Activated T-helper 1 cell treated with anti-CD3 and anti-CD28 coated beads, Interleukin-2, amount 50 U/mL, for 16 hours (primary cell): Measurements from ENCODE around the gene XYLB.
"Not testable (repeated sequence)": the region's sequence is repeated elsewhere in the genome, so short reads cannot be mapped to it uniquely, and the experiment has no call there.

Experiments
- DNase-seq, 2 donors: peaks; one replicate each; pipeline ENCODE4 v3.0.0-alpha.2; 2020; ENCODE audit warnings: low read depth in 1 of 2, low spot score in 1 of 2

The XYLB gene

DNA sequence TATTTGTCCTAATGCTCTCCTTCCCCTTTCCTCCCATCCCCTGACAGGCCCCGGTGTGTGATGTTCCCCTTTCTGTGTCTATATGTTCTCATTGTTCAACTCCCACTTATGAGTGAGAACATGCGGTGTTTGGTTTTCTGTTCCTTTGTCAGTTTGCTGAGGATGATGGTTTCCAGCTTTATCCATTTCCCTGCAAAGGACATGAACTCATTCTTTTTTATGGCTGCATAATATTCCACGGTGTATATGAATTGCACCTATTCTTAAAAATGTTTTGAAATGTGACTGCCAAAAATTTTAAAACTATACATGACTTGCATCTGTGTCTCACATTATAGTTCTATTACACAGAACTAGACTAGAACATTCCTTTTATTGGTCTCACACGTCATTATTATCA, 25.9 kb upstream of the XYLB start:
- DNase-seq = not testable (repeated sequence)

DNA sequence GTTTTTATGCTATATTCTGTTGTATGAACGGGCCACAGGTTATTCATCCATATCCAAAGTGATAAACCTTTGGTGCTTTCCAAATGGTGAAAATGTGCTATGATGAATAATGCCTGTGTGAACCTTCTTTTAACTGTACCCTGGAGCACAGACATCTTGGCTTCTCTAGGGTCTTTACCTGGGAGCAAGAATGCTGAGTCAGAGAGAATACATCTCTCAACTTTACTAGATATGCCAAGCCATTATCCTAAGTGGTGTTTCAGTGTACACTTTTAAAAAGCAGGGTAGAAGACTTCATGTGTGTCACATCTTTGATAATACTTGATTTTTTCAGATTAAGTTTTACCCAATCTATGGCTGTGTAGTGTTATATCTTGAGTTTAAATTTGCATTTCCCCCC, 23.5 kb upstream of the XYLB start:
- no peak for DNase-seq

- DNase-seq = no peak
Measured at GRCh38 chr3:38325256-38325655, 21.3 kb upstream of the XYLB start.

- DNase-seq = no peak
Measured at GRCh38 chr3:38327335-38328009, 19.1 kb upstream of the XYLB start.

- DNase-seq = no peak
Measured at GRCh38 chr3:38331257-38332022, 15.1 kb upstream of the XYLB start.

DNA sequence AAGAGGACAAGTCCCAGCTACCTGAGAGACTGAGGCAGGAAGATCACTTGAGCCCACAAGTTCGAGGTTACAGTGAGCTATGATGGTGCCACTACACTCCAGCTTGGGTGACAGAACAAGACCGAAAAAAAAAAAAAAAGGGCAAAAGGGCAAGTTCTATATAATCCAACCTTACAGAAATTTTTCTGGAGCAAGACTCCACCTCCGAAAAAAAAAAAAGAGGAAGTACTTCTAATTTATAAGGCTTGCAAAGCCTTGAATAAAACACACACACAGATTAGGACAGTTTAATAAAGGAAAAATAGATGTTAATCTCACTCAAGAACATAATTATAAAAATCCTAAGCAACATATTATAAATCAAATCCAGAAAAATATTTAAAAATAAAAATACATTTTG, 14.4 kb upstream of the XYLB start:
- DNase-seq = no peak

- no peak for DNase-seq
Measured at GRCh38 chr3:38334142-38335055, 12.2 kb upstream of the XYLB start.

GRCh38 chr3:38335263-38335662, 11.3 kb upstream of the XYLB start:
- DNase-seq = no peak

GRCh38 chr3:38337703-38338102, 8.9 kb upstream of the XYLB start:
- DNase-seq = no peak

- DNase-seq = no peak
Measured at GRCh38 chr3:38343797-38344594, 2.6 kb upstream of the XYLB start.

GRCh38 chr3:38345879-38346586, 552 bp upstream of the XYLB start:
- DNase-seq = no peak

GRCh38 chr3:38347421-38348200, 1.0 kb downstream of the XYLB start:
- DNase-seq = no peak

GRCh38 chr3:38348903-38349302, 2.3 kb downstream of the XYLB start:
- DNase-seq = no peak

DNA sequence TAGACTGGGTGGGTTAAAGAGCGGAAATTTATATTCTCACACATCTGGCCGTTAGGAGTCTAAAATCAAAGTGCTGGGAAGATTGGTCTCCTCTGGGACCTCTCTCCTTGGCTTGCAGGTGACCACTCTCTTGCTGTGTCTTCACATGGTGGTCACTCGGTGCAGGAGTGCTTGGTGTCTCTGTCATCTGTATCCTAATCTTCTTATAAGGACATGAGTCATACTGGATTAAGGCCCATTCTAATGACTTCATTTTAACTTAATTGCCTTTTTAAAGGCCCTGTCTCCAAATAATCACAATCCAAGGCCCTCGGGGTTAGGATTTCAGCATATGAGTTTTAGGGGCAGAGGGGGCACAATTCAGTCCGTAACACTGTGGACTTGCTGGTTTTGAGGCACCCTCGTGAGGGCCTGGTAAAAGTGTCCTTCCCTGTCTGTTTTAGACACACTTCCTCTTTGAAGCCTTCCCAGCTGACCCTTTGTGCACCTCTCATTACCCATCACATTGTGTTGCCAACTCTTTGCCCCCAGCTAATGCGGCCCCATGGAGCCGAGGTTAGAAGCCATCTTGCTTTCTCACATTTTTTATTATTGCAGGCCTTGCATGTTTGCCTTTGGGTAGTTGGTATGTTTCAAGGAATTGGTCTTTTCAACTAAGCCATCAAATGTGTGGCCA, 3.2 kb downstream of the XYLB start:
- no peak for DNase-seq

DNA sequence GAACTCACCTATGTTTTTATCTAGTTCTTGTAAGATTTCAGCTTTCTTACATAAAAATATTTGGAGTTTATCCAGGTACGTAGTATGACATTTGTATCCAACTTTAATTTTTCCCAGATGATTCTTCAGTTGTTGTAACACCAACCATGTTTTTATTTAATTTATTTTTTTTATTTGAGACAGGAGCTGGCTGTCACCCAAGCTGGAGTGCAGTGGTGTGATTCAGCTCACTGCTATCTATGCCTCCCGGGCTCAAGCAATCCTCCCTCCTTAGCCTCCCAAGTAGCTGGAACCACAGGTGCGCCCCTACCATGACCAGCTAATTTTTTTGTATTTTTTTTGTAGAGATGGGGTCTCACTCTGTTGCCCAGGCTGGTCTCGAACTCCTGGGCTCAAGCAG, 6.6 kb downstream of the XYLB start:
- no peak for DNase-seq

DNA sequence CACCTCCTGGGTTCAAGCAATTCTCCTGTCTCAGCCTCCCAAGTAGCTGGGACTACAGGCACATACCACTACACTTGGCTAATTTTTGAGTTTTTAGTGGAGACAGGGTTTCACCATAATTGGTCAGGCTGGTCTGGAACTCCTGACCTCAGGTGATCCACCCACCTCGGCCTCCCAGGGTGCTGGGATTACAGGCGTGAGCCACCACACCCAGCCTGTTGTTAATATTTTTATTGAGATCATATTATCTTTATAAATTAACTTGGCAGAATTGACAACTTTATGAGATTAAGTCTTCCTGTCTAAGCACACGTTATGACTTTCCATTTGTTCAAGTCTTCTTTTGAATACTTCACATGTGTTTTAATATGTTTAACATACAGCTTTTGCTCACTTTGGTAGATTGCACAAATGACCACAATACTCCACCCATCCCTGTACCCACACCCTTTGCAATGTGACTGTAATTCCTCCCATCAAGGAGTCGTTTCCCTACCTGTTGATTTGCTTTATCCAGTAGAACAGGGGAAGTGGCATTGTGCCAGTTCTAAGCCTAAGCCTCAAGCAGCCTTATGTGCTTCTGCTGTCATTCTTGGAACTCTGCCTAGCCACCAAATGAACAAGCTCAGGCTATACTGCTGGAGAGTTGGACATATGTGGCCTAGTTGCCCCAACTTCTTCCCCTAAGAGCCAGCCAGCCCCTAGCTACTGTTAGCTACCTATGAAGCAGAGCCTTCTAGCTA, 8.2 kb downstream of the XYLB start:
- no peak for DNase-seq

DNA sequence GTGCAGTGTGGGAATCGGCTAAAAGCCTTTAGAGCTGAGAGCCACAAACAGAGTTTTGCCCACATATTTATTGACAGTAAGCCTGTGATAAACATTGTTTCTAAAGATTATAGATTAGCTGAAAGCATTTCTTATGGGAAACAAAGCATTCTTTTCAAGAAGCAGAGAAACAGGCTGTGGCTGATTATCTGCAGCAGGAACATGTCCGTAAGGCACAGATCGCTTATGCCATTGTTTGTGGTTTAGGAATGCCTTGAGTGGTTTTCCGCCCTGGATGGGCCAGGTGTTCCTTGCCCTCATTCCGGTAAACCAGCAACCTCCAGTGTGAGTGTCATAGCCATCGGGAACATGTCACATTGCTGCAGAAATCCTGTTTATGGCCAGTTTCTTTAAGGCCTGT, 12.5 kb downstream of the XYLB start:
- DNase-seq = no peak

- no peak for DNase-seq
Measured at GRCh38 chr3:38360345-38360744, 13.8 kb downstream of the XYLB start.
